Natural killer cell (primary cell): ENCODE results near the gene TTLL9. TPM values are rescaled to one million over a fixed set of nuclear protein-coding genes. Genes with fewer than 3 reads are reported as not detected.

Source experiments
- ATAC-seq, 3 donors: fragments of 150-1000 bp in 2 of 3; fragments of 200-7000 bp in 1 of 3; cut with Tn5 transposase; 1 replicate in 1 of 3; 2 replicates in 2 of 3; pipeline ENCODE4 v1.10.0; 2021; ENCODE audit warnings: mild to moderate bottlenecking in 2 of 3, moderate library complexity in 2 of 3
- DNase-seq, 2 donors: peaks; one replicate each; pipeline versions ENCODE4 v3.0.0 to v3.0.0-alpha.2; 2013 to 2021; ENCODE audit warnings: mixed read lengths in 1 of 2
- H3K27ac ChIP-seq: one replicate; pipeline ENCODE4 v1.5.1; 2013; ENCODE audit warnings: mild to moderate bottlenecking, low read length
- H3K27me3 ChIP-seq: one replicate; pipeline ENCODE4 v1.6.1; 2013; ENCODE audit warnings: low read length; ENCODE audit not compliant: control insufficient read depth, insufficient read depth
- H3K36me3 ChIP-seq: one replicate; pipeline ENCODE4 v1.6.1; 2013; ENCODE audit warnings: low read length; ENCODE audit not compliant: control insufficient read depth, insufficient read depth
- H3K4me1 ChIP-seq: one replicate; pipeline ENCODE4 v1.6.1; 2013; ENCODE audit warnings: low read length; ENCODE audit not compliant: control insufficient read depth, insufficient read depth
- H3K4me3 ChIP-seq: one replicate; pipeline ENCODE4 v1.5.1; 2013; ENCODE audit warnings: low read length
- H3K9me3 ChIP-seq: one replicate; pipeline ENCODE4 v1.6.1; 2013; ENCODE audit warnings: low read length; ENCODE audit not compliant: control insufficient read depth, insufficient read depth
- H3K27ac Mint-ChIP-seq, 2 donors: one replicate each; pipeline ENCODE4 v1.8.0; 2022; ENCODE audit warnings: mild to moderate bottlenecking in 2 of 2, mixed read lengths in 2 of 2, moderate library complexity in 1 of 2
- H3K27me3 Mint-ChIP-seq, 2 donors: one replicate each; pipeline ENCODE4 v1.8.0; 2022; ENCODE audit warnings: low read depth in 2 of 2, mixed read lengths in 2 of 2
- H3K36me3 Mint-ChIP-seq: one replicate; pipeline ENCODE4 v1.8.0; 2022; ENCODE audit warnings: mixed read lengths
- H3K4me1 Mint-ChIP-seq, 2 donors: one replicate each; pipeline ENCODE4 v1.8.0; 2022; ENCODE audit warnings: mixed read lengths in 2 of 2
- H3K4me3 Mint-ChIP-seq: one replicate; pipeline ENCODE4 v1.8.0; 2022; ENCODE audit warnings: mild to moderate bottlenecking, moderate library complexity, mixed read lengths
- H3K9me3 Mint-ChIP-seq, 2 donors: one replicate each; pipeline ENCODE4 v1.8.0; 2022; ENCODE audit warnings: mixed read lengths in 2 of 2
- WGBS: methylation state at CpG from one replicate; pipeline ENCODE4 v1.1.7; 2013; ENCODE audit warnings: missing lambda C conversion rate; ENCODE audit not compliant: insufficient coverage; 5-methylcytosine and 5-hydroxymethylcytosine counted together
- intact Hi-C: fragments of 100-400 bp; cut with micrococcal nuclease; formaldehyde crosslinking; loops from one replicate; pipeline ENCODE4 v1.14.2; 2022
- total RNA-seq, 4 donors: library from RNA; stranded (reverse); fragments of 120-200 nt in 1 of 4; gene quantifications; one replicate each; pipeline versions ENCODE4 v1.2.3 to v1.2.4, GENCODE V29; 2013 to 2022
- TF ChIP-seq, protein P1 (sequence below): fragments of 200-600 bp; IDR thresholded peaks from one replicate; pipeline ENCODE4 v1.8.0; 2022; ENCODE audit warnings: antibody characterized with exemption

Gene TTLL9
- total RNA-seq, 3 donors from 2014 or later (not counting 1 experiment from before 2014, with no cell fraction given) = not detected

DNA sequence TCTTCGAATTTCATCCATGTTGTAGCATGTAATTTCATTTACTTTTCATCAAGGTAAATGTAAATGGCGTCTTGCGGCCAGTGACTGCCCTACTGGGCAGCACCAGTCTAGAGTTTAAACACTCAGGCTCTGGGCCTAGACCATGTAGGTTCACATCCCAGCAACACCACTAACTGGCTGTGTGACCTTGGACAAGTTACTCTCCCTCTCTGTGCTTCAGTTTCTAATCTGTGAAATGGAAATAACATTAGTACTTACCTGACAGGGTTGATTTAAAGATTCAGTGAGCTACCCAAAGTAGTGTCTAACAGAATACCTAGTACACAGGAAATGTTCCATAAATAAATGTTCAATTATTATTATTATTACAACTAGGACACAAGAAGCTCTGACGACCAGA lies 52.2 kb downstream of the TTLL9 start:
- H3K4me1 ChIP-seq = no peaks in the 10 kb centered on the region
- H3K9me3 Mint-ChIP-seq = no peaks in the 10 kb centered on the region
- DNase-seq = no peak
- WGBS = 90% methylated on average over 4 of the region's 4 CpGs
- no peaks in the 10 kb centered on the region for H3K36me3 Mint-ChIP-seq
- no peaks in the 10 kb centered on the region for H3K9me3 ChIP-seq
- peaks cover 0 to 4% of the 10 kb centered on the region in 2 donors for H3K4me1 Mint-ChIP-seq
- H3K27me3 Mint-ChIP-seq = peaks cover 16 to 21% of the 10 kb centered on the region in 2 donors
- H3K27ac Mint-ChIP-seq = no peak overlapping the region
- ATAC-seq = no peak
- H3K27me3 ChIP-seq = no peaks in the 10 kb centered on the region
- H3K4me3 Mint-ChIP-seq = no peak overlapping the region
- no peak overlapping the region for H3K4me3 ChIP-seq
- no peaks in the 10 kb centered on the region for H3K36me3 ChIP-seq
- no peak overlapping the region for H3K27ac ChIP-seq
- intact Hi-C loops = no loop called here
- TF ChIP-seq, protein P1, sequence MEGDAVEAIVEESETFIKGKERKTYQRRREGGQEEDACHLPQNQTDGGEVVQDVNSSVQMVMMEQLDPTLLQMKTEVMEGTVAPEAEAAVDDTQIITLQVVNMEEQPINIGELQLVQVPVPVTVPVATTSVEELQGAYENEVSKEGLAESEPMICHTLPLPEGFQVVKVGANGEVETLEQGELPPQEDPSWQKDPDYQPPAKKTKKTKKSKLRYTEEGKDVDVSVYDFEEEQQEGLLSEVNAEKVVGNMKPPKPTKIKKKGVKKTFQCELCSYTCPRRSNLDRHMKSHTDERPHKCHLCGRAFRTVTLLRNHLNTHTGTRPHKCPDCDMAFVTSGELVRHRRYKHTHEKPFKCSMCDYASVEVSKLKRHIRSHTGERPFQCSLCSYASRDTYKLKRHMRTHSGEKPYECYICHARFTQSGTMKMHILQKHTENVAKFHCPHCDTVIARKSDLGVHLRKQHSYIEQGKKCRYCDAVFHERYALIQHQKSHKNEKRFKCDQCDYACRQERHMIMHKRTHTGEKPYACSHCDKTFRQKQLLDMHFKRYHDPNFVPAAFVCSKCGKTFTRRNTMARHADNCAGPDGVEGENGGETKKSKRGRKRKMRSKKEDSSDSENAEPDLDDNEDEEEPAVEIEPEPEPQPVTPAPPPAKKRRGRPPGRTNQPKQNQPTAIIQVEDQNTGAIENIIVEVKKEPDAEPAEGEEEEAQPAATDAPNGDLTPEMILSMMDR = no peak

DNA sequence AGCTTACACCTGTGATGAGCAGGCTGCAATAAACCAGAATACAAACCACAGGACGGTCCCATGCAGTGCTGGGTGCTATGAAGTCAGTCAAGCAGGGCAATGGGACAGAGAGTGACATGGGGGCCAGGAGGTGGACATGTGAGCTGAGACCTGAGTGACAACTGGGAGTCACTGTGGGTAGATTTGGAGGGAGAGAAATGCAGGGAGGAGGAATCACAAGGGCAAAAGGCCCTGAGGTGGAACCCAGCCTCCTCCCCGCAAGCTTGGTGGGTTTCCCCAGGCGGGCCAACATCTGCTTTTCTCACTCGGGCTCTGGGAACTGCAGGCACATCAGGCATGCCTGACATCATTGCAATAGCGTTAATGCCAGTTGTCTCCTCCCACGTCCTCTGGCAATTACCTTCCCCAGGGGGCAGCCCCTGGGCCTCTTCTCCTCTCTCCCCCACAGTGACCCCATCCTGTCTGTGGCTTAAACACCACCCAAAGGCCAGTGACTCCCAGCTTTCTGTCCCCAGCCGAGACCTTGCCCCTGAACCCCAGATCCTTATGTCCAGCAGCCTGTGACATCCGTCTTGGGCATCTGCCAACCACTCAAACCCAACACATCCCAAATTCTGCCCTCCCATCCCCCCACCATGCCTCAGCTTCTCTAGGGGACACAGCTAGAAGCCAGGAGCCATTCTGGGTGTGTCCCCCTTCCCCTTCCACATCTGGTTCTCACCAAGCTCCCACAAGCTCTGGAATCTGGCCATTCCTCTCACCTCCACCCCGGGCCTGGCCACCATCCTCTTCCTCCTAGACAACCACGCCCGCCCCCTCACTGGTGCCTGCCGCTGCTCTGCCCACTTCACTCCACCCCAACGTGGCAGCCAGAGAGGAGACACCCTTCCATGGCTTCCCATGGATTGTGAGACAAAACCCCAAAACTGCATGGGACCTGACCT lies 53.2 kb downstream of the TTLL9 start:
- 58% methylated on average over 13 of the region's 13 CpGs for WGBS
- Mint-ChIP-seq H3K27ac (no peak overlapping the region), H3K36me3 (no peaks in the 10 kb centered on the region), H3K4me1 (peaks cover 0 to 4% of the 10 kb centered on the region in 2 donors), H3K27me3 (peaks cover 11 to 19% of the 10 kb centered on the region in 2 donors), H3K9me3 (no peaks in the 10 kb centered on the region), H3K4me3 (no peak overlapping the region)
- TF ChIP-seq, protein P1 = no peak
- ATAC-seq = no peak
- no peak overlapping the region for H3K27ac ChIP-seq
- H3K27me3 ChIP-seq = no peaks in the 10 kb centered on the region
- no peak for DNase-seq
- intact Hi-C loops = no loop called here
- H3K36me3 ChIP-seq = no peaks in the 10 kb centered on the region
- H3K9me3 ChIP-seq = no peaks in the 10 kb centered on the region
- H3K4me3 ChIP-seq = no peak overlapping the region
- no peaks in the 10 kb centered on the region for H3K4me1 ChIP-seq

DNA sequence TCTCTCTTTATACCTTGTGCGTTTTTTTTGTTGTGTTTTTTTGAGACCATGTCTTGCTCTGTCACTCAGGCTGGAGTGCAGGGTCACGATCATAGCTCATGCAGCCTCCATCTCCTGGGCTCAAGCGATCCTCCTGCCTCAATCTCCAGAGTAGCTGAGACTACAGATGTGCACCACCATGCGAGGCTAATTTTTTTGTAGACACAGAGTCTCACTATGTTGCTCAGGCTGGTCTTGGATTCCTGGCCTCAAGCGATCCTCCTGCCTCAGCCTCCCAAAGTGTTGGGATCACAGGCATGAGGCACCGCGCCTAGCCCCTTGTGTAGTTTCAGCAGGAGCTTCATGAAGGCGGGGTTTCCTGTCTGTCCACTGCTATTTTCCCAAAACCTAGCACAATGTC lies 54.1 kb downstream of the TTLL9 start:
- Mint-ChIP-seq H3K27ac (no peak overlapping the region), H3K36me3 (no peaks in the 10 kb centered on the region), H3K27me3 (peaks cover 12 to 17% of the 10 kb centered on the region in 2 donors), H3K4me3 (no peak overlapping the region), H3K4me1 (peaks cover 0 to 4% of the 10 kb centered on the region in 2 donors), H3K9me3 (no peaks in the 10 kb centered on the region)
- Histone ChIP-seq H3K4me1 (no peaks in the 10 kb centered on the region), H3K4me3 (no peak overlapping the region), H3K27me3 (no peaks in the 10 kb centered on the region), H3K9me3 (no peaks in the 10 kb centered on the region), H3K36me3 (no peaks in the 10 kb centered on the region), H3K27ac (no peak overlapping the region)
- TF ChIP-seq, protein P1 = no peak
- WGBS = 90% methylated on average over 8 of the region's 8 CpGs
- ATAC-seq (no peak), DNase-seq (no peak)
- intact Hi-C loops = no loop called here
